NCI-H524 treated with DMSO at 0.1 percent for 48 hours (cell line): ENCODE results near the gene ALMS1.
"Not testable (repeated sequence)": the region's sequence is repeated elsewhere in the genome, so short reads cannot be mapped to it uniquely, and the experiment has no call there.

ENCODE experiments used
- DNase-seq: peaks from one replicate; lab custom pipeline; 2025; lab: John Stamatoyannopoulos, UW

ALMS1 gene

GRCh38 chr2:73624625-73625024 is 239.0 kb downstream of the ALMS1 start:
- not testable (repeated sequence) for DNase-seq

- DNase-seq: not testable (repeated sequence)
These were observed 240.6 kb downstream of the ALMS1 start for GRCh38 chr2:73626237-73626636.

- not testable (repeated sequence) for DNase-seq
These were observed 242.9 kb downstream of the ALMS1 start for GRCh38 chr2:73628493-73628892.

- DNase-seq: not testable (repeated sequence)
These were observed 245.1 kb downstream of the ALMS1 start for GRCh38 chr2:73630662-73631266.

GRCh38 chr2:73636977-73637376 is 251.3 kb downstream of the ALMS1 start:
- DNase-seq: not testable (repeated sequence)

GRCh38 chr2:73638429-73638828 is 252.8 kb downstream of the ALMS1 start:
- DNase-seq: no peak

- DNase-seq: no peak
These were observed 254.9 kb downstream of the ALMS1 start for GRCh38 chr2:73640511-73640911.

- DNase-seq: no peak
These were observed 255.5 kb downstream of the ALMS1 start for GRCh38 chr2:73640946-73641766.

GRCh38 chr2:73641767-73642062 is 256.1 kb downstream of the ALMS1 start:
- DNase-seq: no peak

GRCh38 chr2:73642338-73643018 is 256.8 kb downstream of the ALMS1 start, which contains the start of gene NAT8:
NAT8 (minus strand) TSS chr2:73642422; CDS start chr2:73641628, 794 bp downstream.
- DNase-seq: no peak

- DNase-seq: not testable (repeated sequence)
These were observed 262.1 kb downstream of the ALMS1 start for GRCh38 chr2:73647690-73648089.

- DNase-seq: no peak
These were observed 266.1 kb downstream of the ALMS1 start for GRCh38 chr2:73651591-73652230.

GRCh38 chr2:73652348-73652747 is 266.7 kb downstream of the ALMS1 start:
- no peak for DNase-seq

GRCh38 chr2:73654175-73654574 is 268.5 kb downstream of the ALMS1 start:
- no peak for DNase-seq
